OCI-LY3 (cell line): ENCODE data around the gene NAPEPLD.
"Not testable (repeated sequence)": the region's sequence is repeated elsewhere in the genome, so short reads cannot be mapped to it uniquely, and the experiment has no call there.

ENCODE experiments used
- EZH2phosphoT487 ChIP-seq: fragments of 200-600 bp; shearing (Covaris generic); IDR thresholded peaks from 2 replicates; pipeline ENCODE4 v1.6.1; 2018; ENCODE audit warnings: antibody characterized with exemption, mixed run types, low read depth
- TF ChIP-seq, protein P1 (sequence below): fragments of 200-600, 300-600 bp; sonication (generic); IDR thresholded peaks from 2 replicates; pipeline ENCODE4 v1.5.1; 2014; ENCODE audit warnings: antibody characterized with exemption, low read length, low read depth

DNA sequence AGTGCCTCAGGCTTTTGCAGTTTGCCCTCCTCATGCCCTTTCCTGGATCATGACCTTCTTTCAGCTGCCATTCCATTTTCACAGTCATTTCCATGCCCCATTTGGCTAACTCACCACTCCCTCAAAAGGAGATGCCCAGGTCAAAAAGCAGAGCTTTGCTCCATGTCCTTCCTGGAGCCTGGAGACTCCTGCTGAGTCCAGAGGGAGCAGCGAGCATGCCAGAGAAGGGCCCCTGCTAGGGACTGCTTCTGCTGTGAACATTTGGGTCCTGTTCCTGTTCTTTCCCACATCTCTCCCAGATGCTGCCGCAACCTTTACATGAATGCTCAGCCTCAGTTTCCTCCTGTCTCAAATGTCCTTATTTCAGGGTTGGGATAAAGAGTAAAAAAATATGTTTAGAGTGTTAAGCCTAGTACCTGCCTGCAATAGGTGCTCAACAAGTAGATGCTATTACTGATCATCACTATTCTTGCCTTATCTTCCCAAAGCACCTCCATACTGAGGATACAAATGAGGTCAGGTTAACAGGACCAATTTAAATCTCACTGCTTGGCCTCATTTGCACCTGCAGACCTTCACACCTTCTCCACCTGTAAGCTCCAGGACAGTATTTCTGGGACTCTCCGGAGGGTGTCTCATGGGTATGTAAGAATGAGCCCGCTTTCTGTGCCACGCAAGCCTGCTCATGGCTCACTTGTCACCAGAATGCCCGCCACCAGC lies 23.0 kb upstream of the NAPEPLD start:
- TF ChIP-seq, protein P1, sequence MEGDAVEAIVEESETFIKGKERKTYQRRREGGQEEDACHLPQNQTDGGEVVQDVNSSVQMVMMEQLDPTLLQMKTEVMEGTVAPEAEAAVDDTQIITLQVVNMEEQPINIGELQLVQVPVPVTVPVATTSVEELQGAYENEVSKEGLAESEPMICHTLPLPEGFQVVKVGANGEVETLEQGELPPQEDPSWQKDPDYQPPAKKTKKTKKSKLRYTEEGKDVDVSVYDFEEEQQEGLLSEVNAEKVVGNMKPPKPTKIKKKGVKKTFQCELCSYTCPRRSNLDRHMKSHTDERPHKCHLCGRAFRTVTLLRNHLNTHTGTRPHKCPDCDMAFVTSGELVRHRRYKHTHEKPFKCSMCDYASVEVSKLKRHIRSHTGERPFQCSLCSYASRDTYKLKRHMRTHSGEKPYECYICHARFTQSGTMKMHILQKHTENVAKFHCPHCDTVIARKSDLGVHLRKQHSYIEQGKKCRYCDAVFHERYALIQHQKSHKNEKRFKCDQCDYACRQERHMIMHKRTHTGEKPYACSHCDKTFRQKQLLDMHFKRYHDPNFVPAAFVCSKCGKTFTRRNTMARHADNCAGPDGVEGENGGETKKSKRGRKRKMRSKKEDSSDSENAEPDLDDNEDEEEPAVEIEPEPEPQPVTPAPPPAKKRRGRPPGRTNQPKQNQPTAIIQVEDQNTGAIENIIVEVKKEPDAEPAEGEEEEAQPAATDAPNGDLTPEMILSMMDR = not testable (repeated sequence)
- not testable (repeated sequence) for TF ChIP-seq EZH2phosphoT487
